Measurements from ENCODE around the gene COL5A1.

COL5A1 gene

GRCh38 chr9:134652291-134653225 lies 11.0 kb downstream of the COL5A1 start:
- no peak for DNase-seq (ENCODE audit: low read depth)
- no peak for TF ChIP-seq CTCF (IDR thresholded peaks at IDR 0.05; ENCODE audit: low read depth, low read length, missing control alignments)
- H3K4me3 ChIP-seq (ENCODE audit: low read depth, low read length) = no peak overlapping the region

GRCh38 chr9:134653259-134654009 lies 11.8 kb downstream of the COL5A1 start:
- DNase-seq (ENCODE audit: low read depth) = no peak
- TF ChIP-seq CTCF (IDR thresholded peaks at IDR 0.05; ENCODE audit: low read depth, low read length, missing control alignments) = no peak
- no peak overlapping the region for H3K4me3 ChIP-seq (ENCODE audit: low read depth, low read length)

DNA sequence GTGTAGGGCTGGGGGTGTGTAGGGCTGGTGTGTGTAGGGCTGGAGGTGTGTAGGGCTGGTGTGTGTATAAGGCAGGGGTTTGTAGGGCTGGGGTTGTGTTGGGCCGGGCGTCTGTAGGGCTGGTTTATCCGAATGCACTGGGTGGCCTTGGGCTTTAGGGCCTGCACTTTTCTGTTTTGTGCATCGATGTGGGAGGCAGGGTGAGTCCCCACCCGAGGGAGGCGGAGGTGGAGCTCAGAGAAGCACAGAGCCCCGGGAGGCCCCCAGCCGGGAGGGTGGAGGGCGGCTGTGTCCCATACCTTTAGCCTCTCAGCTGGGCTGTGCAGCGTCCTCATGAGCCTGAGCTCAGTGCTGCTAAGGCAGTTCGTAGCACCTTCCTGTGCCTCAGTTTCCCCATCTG lies 13.5 kb downstream of the COL5A1 start:
- no peak for TF ChIP-seq CTCF (IDR thresholded peaks at IDR 0.05; ENCODE audit: low read depth, low read length, missing control alignments)
- no peak for DNase-seq (ENCODE audit: low read depth)

GRCh38 chr9:134655586-134656333 lies 14.2 kb downstream of the COL5A1 start:
- no peak overlapping the region for H3K4me3 ChIP-seq (ENCODE audit: low read depth, low read length)
- DNase-seq (ENCODE audit: low read depth) = no peak
- no peak for TF ChIP-seq CTCF (IDR thresholded peaks at IDR 0.05; ENCODE audit: low read depth, low read length, missing control alignments)

More for the DNA sequence above, 13.5 kb downstream of the COL5A1 start:
- no peak overlapping the region for H3K4me3 ChIP-seq (ENCODE audit: low read depth, low read length)

GRCh38 chr9:134656334-134657006 lies 14.9 kb downstream of the COL5A1 start:
- no peak for TF ChIP-seq CTCF (IDR thresholded peaks at IDR 0.05; ENCODE audit: low read depth, low read length, missing control alignments)
- H3K4me3 ChIP-seq (ENCODE audit: low read depth, low read length) = no peak overlapping the region
- no peak for DNase-seq (ENCODE audit: low read depth)

DNA sequence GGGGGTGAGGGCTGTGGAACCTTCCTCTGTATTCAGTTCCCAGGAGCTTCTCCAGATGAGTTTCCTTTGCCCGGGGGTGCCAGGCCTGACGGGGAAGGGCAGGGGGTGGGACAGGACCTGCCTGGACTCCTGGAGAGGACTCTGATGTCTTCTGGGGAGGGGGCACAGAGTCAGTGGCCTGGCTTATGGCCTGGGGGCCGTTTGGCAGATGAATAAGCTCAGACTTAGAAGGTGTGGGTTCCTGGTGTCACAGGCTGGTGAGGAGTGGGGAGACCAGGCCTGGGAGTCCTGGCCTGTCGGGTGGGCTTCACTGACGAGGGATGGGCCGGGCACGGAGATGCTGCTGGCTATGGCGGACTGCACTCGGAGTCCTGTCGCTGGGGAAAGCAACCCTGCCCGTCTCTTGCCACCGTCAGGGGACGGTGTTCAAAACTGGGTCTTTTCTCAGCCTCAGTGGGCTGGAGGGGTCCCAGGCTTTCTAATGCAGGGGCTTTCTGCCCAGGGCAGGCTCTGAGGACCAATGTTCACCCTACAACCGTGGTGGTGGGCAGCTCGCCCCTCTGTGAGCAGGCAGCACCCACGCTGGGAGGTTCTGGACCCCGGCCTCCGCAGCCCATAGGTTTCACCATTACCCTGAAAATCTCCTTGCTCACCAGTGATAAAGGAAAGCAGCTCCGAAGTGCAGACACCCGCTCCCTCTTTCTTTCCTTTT lies 16.2 kb downstream of the COL5A1 start:
- no peak for TF ChIP-seq CTCF (IDR thresholded peaks at IDR 0.05; ENCODE audit: low read depth, low read length, missing control alignments)
- no peak for DNase-seq (ENCODE audit: low read depth)
- no peak overlapping the region for H3K4me3 ChIP-seq (ENCODE audit: low read depth, low read length)

Measured in GM12864 (cell line).